Measurements from ENCODE around the gene THAP9. TPM values are rescaled to one million over a fixed set of nuclear protein-coding genes. Genes with fewer than 3 reads are reported as not detected.
"Not testable (repeated sequence)": the region's sequence is repeated elsewhere in the genome, so short reads cannot be mapped to it uniquely, and the experiment has no call there.

The THAP9 gene
- total and polyA plus RNA-seq, 7 donors = 3.4 to 10.2 (median 7.6) TPM

DNA sequence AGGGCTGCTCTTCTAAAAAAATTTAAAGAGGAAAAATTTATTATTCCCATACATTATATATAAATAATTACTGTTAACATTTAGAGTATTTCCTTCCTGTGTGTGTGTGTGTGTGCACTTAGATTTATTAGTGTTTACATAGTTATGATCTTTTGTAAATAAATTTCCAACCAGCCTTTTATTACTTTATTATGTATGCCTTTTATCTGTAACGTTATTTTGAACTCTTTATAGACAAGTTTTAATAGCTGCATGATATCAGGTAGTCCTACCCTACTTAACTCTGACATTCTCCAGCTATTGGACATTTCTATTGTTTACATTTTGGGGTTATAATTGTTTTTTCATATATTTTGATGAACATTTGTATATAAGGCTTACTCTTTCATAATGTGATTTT, 8.8 kb downstream of the THAP9 start:
- H3K36me3 ChIP-seq (ENCODE audit: insufficient read depth in 1 of 2, low read depth in 1 of 2) = peaks cover 0 to 77% of the 10 kb centered on the region in 2 donors
- H3K4me3 ChIP-seq = no peak overlapping the region
- DNase-seq (no peak), ATAC-seq (no peak)
- intact Hi-C loops (cut with DNase I) = no loop called here
- TF ChIP-seq, protein P1, sequence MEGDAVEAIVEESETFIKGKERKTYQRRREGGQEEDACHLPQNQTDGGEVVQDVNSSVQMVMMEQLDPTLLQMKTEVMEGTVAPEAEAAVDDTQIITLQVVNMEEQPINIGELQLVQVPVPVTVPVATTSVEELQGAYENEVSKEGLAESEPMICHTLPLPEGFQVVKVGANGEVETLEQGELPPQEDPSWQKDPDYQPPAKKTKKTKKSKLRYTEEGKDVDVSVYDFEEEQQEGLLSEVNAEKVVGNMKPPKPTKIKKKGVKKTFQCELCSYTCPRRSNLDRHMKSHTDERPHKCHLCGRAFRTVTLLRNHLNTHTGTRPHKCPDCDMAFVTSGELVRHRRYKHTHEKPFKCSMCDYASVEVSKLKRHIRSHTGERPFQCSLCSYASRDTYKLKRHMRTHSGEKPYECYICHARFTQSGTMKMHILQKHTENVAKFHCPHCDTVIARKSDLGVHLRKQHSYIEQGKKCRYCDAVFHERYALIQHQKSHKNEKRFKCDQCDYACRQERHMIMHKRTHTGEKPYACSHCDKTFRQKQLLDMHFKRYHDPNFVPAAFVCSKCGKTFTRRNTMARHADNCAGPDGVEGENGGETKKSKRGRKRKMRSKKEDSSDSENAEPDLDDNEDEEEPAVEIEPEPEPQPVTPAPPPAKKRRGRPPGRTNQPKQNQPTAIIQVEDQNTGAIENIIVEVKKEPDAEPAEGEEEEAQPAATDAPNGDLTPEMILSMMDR (IDR thresholded peaks at IDR 0.05) = no peak
- no peaks in the 10 kb centered on the region for H3K9me3 ChIP-seq
- 78 to 91% (median 79%) methylated on average over 1 of the region's 1 CpG for WGBS, 3 donors
- H3K4me1 ChIP-seq = no peaks in the 10 kb centered on the region
- no peaks in the 10 kb centered on the region for H3K27me3 ChIP-seq (ENCODE audit: insufficient read depth in 3 of 3, low read length in 2 of 3)
- no peak overlapping the region for H3K27ac ChIP-seq

DNA sequence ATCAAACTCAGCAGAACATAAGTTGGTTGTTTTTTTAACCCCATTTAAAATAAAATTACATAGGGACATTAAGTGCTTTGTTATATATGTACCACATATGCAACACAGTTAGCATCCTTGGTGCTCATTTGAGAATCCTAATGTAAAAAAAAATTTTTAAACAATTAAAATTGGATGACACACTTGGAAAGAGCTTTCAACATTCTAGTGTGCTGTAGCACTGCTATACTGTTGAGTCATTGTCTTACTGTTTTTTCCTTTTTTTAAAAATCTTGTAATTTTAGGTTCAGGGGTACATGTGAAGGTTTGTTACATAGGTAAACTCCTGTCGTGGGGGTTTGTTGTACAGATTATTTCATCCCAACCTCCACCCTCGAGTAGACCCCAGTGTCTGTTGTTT, 12.8 kb downstream of the THAP9 start:
- no peak overlapping the region for H3K27ac ChIP-seq
- DNase-seq = no peak
- intact Hi-C loops (cut with DNase I) = no loop called here
- H3K4me1 ChIP-seq = no peaks in the 10 kb centered on the region
- no peak for ATAC-seq
- WGBS, 3 donors = 44 to 50% (median 46%) methylated on average over 2 of the region's 2 CpGs
- H3K36me3 ChIP-seq (ENCODE audit: insufficient read depth in 1 of 2, low read depth in 1 of 2) = peaks cover 5 to 82% of the 10 kb centered on the region in 2 donors
- no peak overlapping the region for H3K4me3 ChIP-seq
- no peaks in the 10 kb centered on the region for H3K27me3 ChIP-seq (ENCODE audit: insufficient read depth in 3 of 3, low read length in 2 of 3)
- TF ChIP-seq, protein P1 (IDR thresholded peaks at IDR 0.05) = no peak
- H3K9me3 ChIP-seq = no peaks in the 10 kb centered on the region

DNA sequence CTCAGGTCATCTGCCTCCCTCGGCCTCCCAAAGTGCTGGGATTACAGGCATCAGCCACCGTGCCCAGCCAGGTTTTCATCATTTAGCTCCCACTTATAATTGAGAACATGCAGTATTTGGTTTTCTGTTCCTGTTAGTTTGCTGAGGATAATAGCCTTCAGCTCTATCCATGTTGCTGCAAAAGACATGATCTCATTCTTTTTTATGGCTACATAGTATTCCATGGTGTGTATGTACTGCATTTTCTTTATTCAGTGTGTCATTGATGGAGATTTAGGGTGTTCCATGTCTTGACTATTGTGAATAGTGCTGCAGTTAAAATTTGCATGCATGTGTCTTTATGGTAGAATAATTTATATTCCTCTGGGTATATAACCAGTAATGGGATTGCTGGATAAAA, 13.4 kb downstream of the THAP9 start:
- H3K27ac ChIP-seq; H3K4me1 ChIP-seq; H3K27me3 ChIP-seq (ENCODE audit: insufficient read depth in 3 of 3, low read length in 2 of 3); H3K9me3 ChIP-seq; ATAC-seq; H3K4me3 ChIP-seq; intact Hi-C loops (cut with DNase I); DNase-seq: not testable (repeated sequence)
- 94 to 100% (median 97%) methylated on average over 2 of the region's 2 CpGs for WGBS, 3 donors
- H3K36me3 ChIP-seq (ENCODE audit: insufficient read depth in 1 of 2, low read depth in 1 of 2) = peaks cover 5 to 81% of the 10 kb centered on the region in 2 donors

DNA sequence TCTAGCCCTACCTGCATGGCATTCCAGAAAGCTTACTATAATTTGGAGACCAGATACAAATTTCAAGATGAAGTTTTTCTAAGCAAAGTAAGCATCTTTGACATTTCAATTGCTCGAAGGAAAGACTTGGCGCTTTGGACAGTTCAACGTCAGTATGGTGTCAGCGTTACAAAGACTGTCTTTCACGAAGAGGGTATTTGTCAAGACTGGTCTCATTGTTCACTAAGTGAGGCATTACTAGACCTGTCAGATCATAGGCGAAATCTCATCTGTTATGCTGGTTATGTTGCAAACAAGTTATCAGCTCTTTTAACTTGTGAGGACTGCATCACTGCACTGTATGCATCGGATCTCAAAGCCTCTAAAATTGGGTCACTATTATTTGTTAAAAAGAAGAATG, 17.6 kb downstream of the THAP9 start:
- intact Hi-C loops (cut with DNase I) = loop anchor here in 1 of 2 donors (5.0 kb wide), 1 partner anchor 1931 kb away; no protein-coding TSS in a partner anchor
- WGBS, 3 donors = 92 to 94% (median 93%) methylated on average over 7 of the region's 7 CpGs
- no peak for ATAC-seq

DNA sequence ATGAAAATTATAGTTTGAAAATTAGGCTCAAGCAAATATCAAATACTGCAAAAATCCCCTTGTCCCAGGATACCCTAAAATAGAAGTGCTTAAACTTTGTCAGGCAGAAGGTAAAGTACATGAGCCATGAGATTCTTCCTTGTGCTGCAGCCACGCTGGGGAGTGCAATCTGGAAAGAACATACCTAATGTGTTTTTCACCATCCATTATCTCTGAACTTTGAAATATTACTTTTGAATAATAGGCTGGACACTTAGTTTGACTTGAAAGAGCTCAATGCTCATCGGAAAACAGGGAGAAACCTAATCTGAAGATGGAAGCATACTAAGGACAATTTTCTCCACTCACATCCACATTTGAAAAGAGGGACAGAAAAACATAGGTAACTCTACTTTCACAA, 18.9 kb downstream of the THAP9 start:
- Histone ChIP-seq H3K27me3 (ENCODE audit: insufficient read depth in 3 of 3, low read length in 2 of 3) (no peaks in the 10 kb centered on the region), H3K4me3 (no peak overlapping the region), H3K36me3 (ENCODE audit: insufficient read depth in 1 of 2, low read depth in 1 of 2) (peaks cover 5 to 40% of the 10 kb centered on the region in 2 donors), H3K4me1 (no peaks in the 10 kb centered on the region), H3K9me3 (no peaks in the 10 kb centered on the region), H3K27ac (no peak overlapping the region)
- ATAC-seq (no peak), DNase-seq (no peak)
- TF ChIP-seq, protein P1 (IDR thresholded peaks at IDR 0.05) = no peak
- 83 to 89% (median 88%) methylated on average over 2 of the region's 2 CpGs for WGBS, 3 donors
- intact Hi-C loops (cut with DNase I) = loop anchor here in 1 of 2 donors (5.0 kb wide), 1 partner anchor 1932 kb away; no protein-coding TSS in a partner anchor

More for the DNA sequence above, 17.6 kb downstream of the THAP9 start:
- H3K36me3 ChIP-seq (ENCODE audit: insufficient read depth in 1 of 2, low read depth in 1 of 2) = peaks cover 5 to 47% of the 10 kb centered on the region in 2 donors
- TF ChIP-seq, protein P1 (IDR thresholded peaks at IDR 0.05) = no peak
- no peak for DNase-seq
- no peaks in the 10 kb centered on the region for H3K4me1 ChIP-seq
- H3K4me3 ChIP-seq = no peak overlapping the region
- H3K9me3 ChIP-seq = no peaks in the 10 kb centered on the region
- H3K27me3 ChIP-seq (ENCODE audit: insufficient read depth in 3 of 3, low read length in 2 of 3) = no peaks in the 10 kb centered on the region
- no peak overlapping the region for H3K27ac ChIP-seq

Measured in psoas muscle (tissue), 8 donors.